Neural cell (in vitro differentiated cells): Measurements from ENCODE around the gene HERC3.

ENCODE experiments used
- CTCF ChIP-seq: fragments of 450-650 bp; IDR thresholded peaks from 2 replicates; pipeline ENCODE4 v1.5.1; 2014; ENCODE audit warnings: antibody characterized with exemption, mild to moderate bottlenecking, moderate library complexity; ENCODE audit not compliant: poor library complexity, severe bottlenecking
- EP300 ChIP-seq: fragments of 450-650 bp; conservative IDR thresholded peaks from 2 replicates; pipeline ENCODE4 v1.6.1; 2014; ENCODE audit warnings: antibody characterized with exemption, mild to moderate bottlenecking, moderate library complexity; ENCODE audit not compliant: poor library complexity, severe bottlenecking
- TAF1 ChIP-seq: IDR thresholded peaks from 2 replicates; pipeline ENCODE4 v1.6.1; 2012; ENCODE audit warnings: low read depth

- TF ChIP-seq CTCF (peak; percentile 63), TAF1 (no peak), EP300 (no peak)
Observed at GRCh38 chr4:88672987-88673386, 80.7 kb downstream of the HERC3 start.
